T-cell (primary cell): ENCODE results near the gene CTDSP1. TPM values are rescaled to one million over a fixed set of nuclear protein-coding genes. Genes with fewer than 3 reads are reported as not detected.

Source experiments
- ATAC-seq, 4 experiments: fragments of 200-7000 bp in 3 of 4; fragments of 150-1000 bp in 1 of 4; cut with Tn5 transposase; replicated peaks in 1 of 4; 1 replicate in 3 of 4; 2 replicates in 1 of 4; pipeline ENCODE4 v1.10.0; 2021; ENCODE audit warnings: moderate library complexity in 3 of 4, mild to moderate bottlenecking in 2 of 4, moderate number of reproducible peaks in 1 of 4
- CTCF ChIA-PET, 2 donors: fragments of 300-600 bp; sonication (Branson Sonifier 250); formaldehyde crosslinking; loops; one replicate each; lab custom pipeline; 2022; ENCODE audit warnings: antibody characterized with exemption in 2 of 2; lab: Charles Lee
- POLR2A ChIA-PET, 2 donors: fragments of 300-600 bp; sonication (Branson Sonifier 250); formaldehyde crosslinking; loops; one replicate each; lab custom pipeline; 2022; ENCODE audit warnings: antibody characterized with exemption in 2 of 2; lab: Charles Lee
- DNase-seq, 35 experiments: peaks; one replicate each; pipeline versions ENCODE4 v3.0.0 to v3.0.0-alpha.2; 2013 to 2023
- H3K27ac ChIP-seq: one replicate; pipeline ENCODE4 v1.5.1; 2013; ENCODE audit warnings: low read length
- H3K27me3 ChIP-seq, 2 experiments: replicated peaks in 1 of 2; 1 replicate in 1 of 2; 2 replicates in 1 of 2; pipeline versions ENCODE4 v1.6.1 to v1.7.0; 2013; ENCODE audit warnings: low read length in 1 of 2, mixed read lengths in 1 of 2; ENCODE audit not compliant: control insufficient read depth in 2 of 2, insufficient read depth in 2 of 2; ENCODE audit errors: extremely low read depth in 1 of 2
- H3K36me3 ChIP-seq, 2 donors: 1 replicate in 1 of 2; 2 replicates in 1 of 2; pipeline versions ENCODE4 v1.6.1 to v1.7.0; 2013; ENCODE audit warnings: low read length in 1 of 2; ENCODE audit not compliant: control insufficient read depth in 2 of 2, insufficient read depth in 1 of 2; ENCODE audit errors: extremely low read depth in 1 of 2
- H3K4me1 ChIP-seq, 2 experiments: 1 replicate in 1 of 2; 2 replicates in 1 of 2; pipeline versions ENCODE4 v1.6.1 to v1.7.0; 2013; ENCODE audit warnings: low read length in 2 of 2, mixed read lengths in 1 of 2; ENCODE audit not compliant: insufficient read depth in 2 of 2, control insufficient read depth in 1 of 2; ENCODE audit errors: extremely low read depth in 1 of 2
- H3K4me3 ChIP-seq, 2 donors: 1 replicate in 1 of 2; 2 replicates in 1 of 2; pipeline versions ENCODE4 v1.5.1 to v1.7.0; 2013; ENCODE audit warnings: mild to moderate bottlenecking in 2 of 2, low read length in 1 of 2, moderate library complexity in 1 of 2; ENCODE audit not compliant: control insufficient read depth in 1 of 2; ENCODE audit errors: extremely low read depth in 1 of 2
- H3K9me3 ChIP-seq: 2 replicates; pipeline ENCODE4 v1.7.0; 2013
- H3K27ac Mint-ChIP-seq, 2 donors: one replicate each; pipeline ENCODE4 v1.8.0; 2020 to 2021; ENCODE audit warnings: mild to moderate bottlenecking in 2 of 2, mixed read lengths in 2 of 2
- H3K27me3 Mint-ChIP-seq, 2 donors: one replicate each; pipeline ENCODE4 v1.8.0; 2021 to 2022; ENCODE audit warnings: mixed read lengths in 2 of 2
- H3K36me3 Mint-ChIP-seq: one replicate; pipeline ENCODE4 v1.8.0; 2021; ENCODE audit warnings: mixed read lengths
- H3K4me1 Mint-ChIP-seq, 3 donors: one replicate each; pipeline ENCODE4 v1.8.0; 2020 to 2022; ENCODE audit warnings: mixed read lengths in 3 of 3, mild to moderate bottlenecking in 1 of 3
- H3K4me3 Mint-ChIP-seq, 3 donors: one replicate each; pipeline ENCODE4 v1.8.0; 2020 to 2022; ENCODE audit warnings: mild to moderate bottlenecking in 3 of 3, mixed read lengths in 3 of 3, moderate library complexity in 3 of 3
- H3K9me3 Mint-ChIP-seq, 3 donors: one replicate each; pipeline ENCODE4 v1.8.0; 2020 to 2022; ENCODE audit warnings: mixed read lengths in 3 of 3
- WGBS: methylation state at CpG from one replicate; pipeline ENCODE4 v1.1.5; 2013; ENCODE audit warnings: missing lambda C conversion rate; ENCODE audit not compliant: insufficient coverage; 5-methylcytosine and 5-hydroxymethylcytosine counted together
- total RNA-seq, 35 experiments: library from RNA in 6 of 35; stranded (reverse) in 6 of 35; fragments of 120-200 nt in 1 of 35; gene quantifications; one replicate each; pipeline versions ENCODE4 v1.2.1 to v1.2.4 and lab custom pipeline; 2013 to 2026

The CTDSP1 gene
- total RNA-seq, 5 donors from 2014 or later (not counting 1 experiment from before 2014, with no cell fraction given): 105 to 200 (median 195) TPM

- peaks cover 0 to 2% (median 0%) of the 10 kb centered on the region in 3 donors for H3K4me1 Mint-ChIP-seq
- no peaks in the 10 kb centered on the region for H3K27me3 Mint-ChIP-seq
- no peak overlapping the region for H3K4me3 Mint-ChIP-seq
- 86% methylated on average over 1 of the region's 3 CpGs for WGBS
- H3K9me3 ChIP-seq: no peaks in the 10 kb centered on the region
- H3K27ac ChIP-seq: no peak overlapping the region
- no peaks in the 10 kb centered on the region for H3K4me1 ChIP-seq
- ChIA-PET CTCF (interaction anchor here in 1 of 2 donors (0.6 kb wide), 2 partner anchors 105 to 124 kb away, joined by 4 to 5 read pairs; no protein-coding TSS in a partner anchor), POLR2A (no interaction called here)
- peaks cover 28% of the 10 kb centered on the region for H3K36me3 Mint-ChIP-seq
- H3K36me3 ChIP-seq: peaks cover 0 to 25% of the 10 kb centered on the region in 2 donors
- H3K9me3 Mint-ChIP-seq: no peaks in the 10 kb centered on the region
- H3K27ac Mint-ChIP-seq: no peak overlapping the region
- ATAC-seq: no peak
- no peak overlapping the region for H3K4me3 ChIP-seq
- H3K27me3 ChIP-seq: no peaks in the 10 kb centered on the region
- DNase-seq: no peak
These were observed 49.3 kb downstream of the CTDSP1 start for GRCh38 chr2:218448934-218449333.

- no peaks in the 10 kb centered on the region for H3K9me3 ChIP-seq
- H3K27me3 ChIP-seq: no peaks in the 10 kb centered on the region
- no peak overlapping the region for H3K4me3 ChIP-seq
- Mint-ChIP-seq H3K9me3 (peaks cover 9 to 12% (median 10%) of the 10 kb centered on the region in 3 donors), H3K36me3 (peaks cover 54% of the 10 kb centered on the region), H3K27me3 (no peaks in the 10 kb centered on the region), H3K4me3 (no peak overlapping the region), H3K4me1 (peaks cover 0 to 2% (median 0%) of the 10 kb centered on the region in 3 donors), H3K27ac (no peak overlapping the region)
- no CpG with 5 or more reads among the region's 1 CpG for WGBS
- DNase-seq: no peak
- H3K4me1 ChIP-seq: no peaks in the 10 kb centered on the region
- H3K36me3 ChIP-seq: peaks cover 3 to 48% of the 10 kb centered on the region in 2 donors
- CTCF ChIA-PET: interaction anchor here in 1 of 2 donors (0.6 kb wide), 2 partner anchors 19 to 32 kb away, joined by 5 to 8 read pairs; no protein-coding TSS in a partner anchor
- POLR2A ChIA-PET: no interaction called here
- no peak for ATAC-seq
- H3K27ac ChIP-seq: no peak overlapping the region
These were observed 52.4 kb downstream of the CTDSP1 start for GRCh38 chr2:218452079-218452478.

Other genes with a start within 250 kb of the CTDSP1 start
- under 1 TPM in 4 of 5 donors, not detected in 1; 0.12 to 0.25 (median 0.18) TPM for gene CXCR1, start 232.9 kb upstream of the CTDSP1 start, total RNA-seq
- 100 to 1,000 TPM; 347 to 487 (median 390) TPM for gene ARPC2, start 182.7 kb upstream of the CTDSP1 start, total RNA-seq
- 1 to 10 TPM in 4 of 5 donors, under 1 TPM in 1; 0.89 to 2.7 (median 1.2) TPM for gene GPBAR1, start 138.9 kb upstream of the CTDSP1 start, total RNA-seq
- gene AAMP, start 129.7 kb upstream of the CTDSP1 start, total RNA-seq: 10 to 100 TPM; 46.2 to 71.3 (median 67.4) TPM
- 10 to 100 TPM; 17.4 to 33.1 (median 30.6) TPM for gene PNKD, start 129.3 kb upstream of the CTDSP1 start, total RNA-seq
- gene TMBIM1, start 107.4 kb upstream of the CTDSP1 start, total RNA-seq: 100 to 1,000 TPM in 3 of 5 donors, 10 to 100 TPM in 2; 78.8 to 166 (median 144) TPM
- not detected for gene CATIP, start 43.0 kb upstream of the CTDSP1 start, total RNA-seq
- gene SLC11A1, start 17.6 kb upstream of the CTDSP1 start, total RNA-seq: 1 to 10 TPM in 1 of 5 donors, under 1 TPM in 4; 0.40 to 1.2 (median 0.79) TPM
- gene VIL1, start 19.3 kb downstream of the CTDSP1 start, total RNA-seq: under 1 TPM; 0.23 to 0.67 (median 0.51) TPM
- 10 to 100 TPM; 19.5 to 28.8 (median 22.9) TPM for gene USP37, start 168.5 kb downstream of the CTDSP1 start, total RNA-seq
- gene CNOT9, start 169.0 kb downstream of the CTDSP1 start, total RNA-seq: 10 to 100 TPM; 44.1 to 64.2 (median 50.2) TPM
- under 1 TPM; 0.38 to 0.90 (median 0.64) TPM for gene PLCD4, start 208.0 kb downstream of the CTDSP1 start, total RNA-seq